H7 (cell line): ENCODE data around the gene ARMH4. TPM values are rescaled to one million over a fixed set of nuclear protein-coding genes. Genes with fewer than 3 reads are reported as not detected.

Experiments
- DNase-seq: peaks from one replicate; pipeline ENCODE4 v3.0.0; 2012
- H3K27me3 ChIP-seq: 2 replicates; pipeline ENCODE4 v1.6.0; 2011; ENCODE audit warnings: mild to moderate bottlenecking, low read length; ENCODE audit not compliant: control insufficient read depth, insufficient read depth
- H3K36me3 ChIP-seq: replicated peaks from 2 replicates; pipeline ENCODE4 v1.5.1; 2011; ENCODE audit warnings: low read length; ENCODE audit not compliant: control insufficient read depth, insufficient read depth
- H3K4me3 ChIP-seq: 2 replicates; pipeline ENCODE4 v1.5.1; 2011; ENCODE audit warnings: low read depth, mild to moderate bottlenecking, control low read depth, low read length, moderate library complexity; ENCODE audit not compliant: insufficient read depth
- total RNA-seq: library from RNA; depleted of rRNA; stranded (reverse); fragments of >200 nt; shearing (Covaris generic); gene quantifications from 2 replicates; pipeline ENCODE4 v1.2.3, GENCODE V29; 2014; rRNA removed

ARMH4 gene
- 2.4 and 2.9 TPM in 2 replicates for total RNA-seq

- DNase-seq, result peak; percentile 95
- peak within 1 kb of the TSS; percentile 76 for H3K4me3 ChIP-seq
- H3K36me3 ChIP-seq, result no peaks in the 10 kb centered on the region
- peaks cover 30% of the 10 kb centered on the region for H3K27me3 ChIP-seq
Measured at GRCh38 chr14:58152014-58152857, at the start of gene ARMH4. ARMH4 (minus strand) TSS chr14:58152213; CDS start chr14:58139358, 12,855 bp downstream.

- Histone ChIP-seq H3K36me3 (peaks cover 2% of the 10 kb centered on the region; the same call in 1 of the 2 replicates), H3K27me3 (no peaks in the 10 kb centered on the region), H3K4me3 (peak overlapping the region; percentile 89)
- DNase-seq, result no peak
Measured at GRCh38 chr14:58200846-58201245, 48.8 kb upstream of the ARMH4 start.

GRCh38 chr14:58200480-58200841 is 48.4 kb upstream of the ARMH4 start:
- Histone ChIP-seq H3K36me3 (peaks cover 2% of the 10 kb centered on the region; the same call in 1 of the 2 replicates), H3K27me3 (no peaks in the 10 kb centered on the region), H3K4me3 (peak overlapping the region; percentile 89)
- no peak for DNase-seq

GRCh38 chr14:58199726-58200479 is 47.9 kb upstream of the ARMH4 start, which contains the start of gene ACTR10:
ACTR10 (plus strand) TSS chr14:58200149; CDS start chr14:58200218, 69 bp downstream.
- peak within 1 kb of the TSS; percentile 89 for H3K4me3 ChIP-seq
- DNase-seq, result peak; percentile 90
- H3K27me3 ChIP-seq, result no peaks in the 10 kb centered on the region
- peaks cover 2% of the 10 kb centered on the region; the same call in 1 of the 2 replicates for H3K36me3 ChIP-seq

- no peaks in the 10 kb centered on the region for H3K27me3 ChIP-seq
- DNase-seq, result no peak
- H3K4me3 ChIP-seq, result no peak overlapping the region
- H3K36me3 ChIP-seq, result no peaks in the 10 kb centered on the region
Measured at GRCh38 chr14:58198086-58198485, 46.1 kb upstream of the ARMH4 start.

- Histone ChIP-seq H3K36me3 (no peaks in the 10 kb centered on the region), H3K4me3 (no peak overlapping the region), H3K27me3 (no peaks in the 10 kb centered on the region)
- DNase-seq, result no peak
Measured at GRCh38 chr14:58196198-58196597, 44.2 kb upstream of the ARMH4 start.

- DNase-seq, result no peak
- H3K36me3 ChIP-seq, result no peaks in the 10 kb centered on the region
- no peaks in the 10 kb centered on the region for H3K27me3 ChIP-seq
- H3K4me3 ChIP-seq, result no peak overlapping the region
Measured at GRCh38 chr14:58193542-58193941, 41.5 kb upstream of the ARMH4 start.

GRCh38 chr14:58191763-58192601 is 40.0 kb upstream of the ARMH4 start:
- Histone ChIP-seq H3K27me3 (no peaks in the 10 kb centered on the region), H3K36me3 (no peaks in the 10 kb centered on the region)
- no peak for DNase-seq

GRCh38 chr14:58189176-58189575 is 37.2 kb upstream of the ARMH4 start:
- Histone ChIP-seq H3K27me3 (no peaks in the 10 kb centered on the region), H3K36me3 (no peaks in the 10 kb centered on the region), H3K4me3 (no peak overlapping the region)
- no peak for DNase-seq

More at GRCh38 chr14:58191763-58192601, 40.0 kb upstream of the ARMH4 start:
- no peak overlapping the region for H3K4me3 ChIP-seq

- H3K27me3 ChIP-seq, result no peaks in the 10 kb centered on the region
- DNase-seq, result no peak
- no peaks in the 10 kb centered on the region for H3K36me3 ChIP-seq
- no peak overlapping the region for H3K4me3 ChIP-seq
Measured at GRCh38 chr14:58177125-58177524, 25.1 kb upstream of the ARMH4 start.

- Histone ChIP-seq H3K4me3 (no peak overlapping the region), H3K36me3 (no peaks in the 10 kb centered on the region), H3K27me3 (no peaks in the 10 kb centered on the region)
- peak; percentile 88 for DNase-seq
Measured at GRCh38 chr14:58171090-58171489, 19.1 kb upstream of the ARMH4 start.

GRCh38 chr14:58167891-58168290 is 15.9 kb upstream of the ARMH4 start:
- Histone ChIP-seq H3K4me3 (no peak overlapping the region), H3K27me3 (no peaks in the 10 kb centered on the region), H3K36me3 (no peaks in the 10 kb centered on the region)
- DNase-seq, result no peak

GRCh38 chr14:58167057-58167456 is 15.0 kb upstream of the ARMH4 start:
- Histone ChIP-seq H3K27me3 (no peaks in the 10 kb centered on the region), H3K4me3 (no peak overlapping the region), H3K36me3 (no peaks in the 10 kb centered on the region)
- no peak for DNase-seq
